Activated CD4-positive, alpha-beta T cell treated with anti-CD3 and anti-CD28 coated beads, Interleukin-2, amount 50 U/mL, for 16 hours (primary cell): ENCODE measurements around the gene CENPH.
"Not testable (repeated sequence)": the region's sequence is repeated elsewhere in the genome, so short reads cannot be mapped to it uniquely, and the experiment has no call there.

ENCODE experiments used
- DNase-seq: peaks from one replicate; pipeline ENCODE4 v3.0.0-alpha.2; 2020

Gene CENPH

GRCh38 chr5:69212022-69212421 lies 22.6 kb downstream of the CENPH start:
- DNase-seq, result no peak

- DNase-seq, result no peak
Measured at GRCh38 chr5:69213513-69214215, 24.3 kb downstream of the CENPH start.

- DNase-seq, result peak; percentile 5
Measured at GRCh38 chr5:69217151-69217511, 27.7 kb downstream of the CENPH start.

DNA sequence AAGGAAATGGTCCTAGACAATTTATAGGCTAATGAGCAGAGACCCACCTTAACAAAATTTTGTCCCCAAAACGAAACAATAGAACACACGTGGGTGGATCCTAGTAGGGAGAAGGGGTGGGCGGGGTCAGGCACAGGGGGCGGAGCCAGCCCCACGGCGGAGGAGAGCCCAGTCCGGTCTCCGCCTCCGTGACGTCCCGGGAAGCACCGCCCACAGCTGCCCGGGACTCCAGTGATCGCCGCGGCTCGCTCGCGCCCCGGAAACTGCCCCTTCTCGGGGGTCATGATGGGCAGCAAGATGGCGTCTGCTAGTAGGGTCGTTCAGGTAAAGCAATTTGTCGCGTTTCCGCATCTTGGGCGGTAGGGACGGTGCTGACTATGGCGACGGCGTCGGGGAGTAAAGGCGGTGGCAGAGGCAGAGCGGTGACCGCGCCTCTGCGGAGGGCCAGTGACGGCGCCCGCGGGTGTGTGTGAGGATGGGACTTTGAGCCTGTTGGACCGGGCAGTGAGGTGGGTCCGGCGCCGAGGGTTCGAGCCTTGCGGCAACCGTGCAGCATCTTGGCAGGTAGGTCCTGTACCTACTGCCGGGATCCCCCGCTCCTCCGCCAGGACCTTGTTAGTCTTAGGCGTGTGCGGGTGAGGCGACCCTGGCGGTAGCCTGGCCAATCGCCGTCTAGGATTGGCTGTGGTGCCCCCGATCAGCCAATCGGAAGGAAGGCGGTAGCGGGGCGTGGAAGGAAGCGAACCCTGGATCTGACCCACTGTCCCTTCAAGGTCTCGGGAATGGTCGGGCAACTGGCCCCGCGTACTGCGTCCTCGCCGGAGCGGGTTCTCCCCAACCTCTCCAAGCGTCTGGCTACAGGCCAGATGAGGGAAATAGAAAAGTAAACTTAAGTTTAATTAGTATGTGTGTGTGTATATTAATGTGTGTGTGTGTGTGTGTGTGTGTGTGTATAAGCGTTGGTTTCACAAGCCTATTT lies 28.5 kb downstream of the CENPH start:
- DNase-seq, result peak; percentile 97

DNA sequence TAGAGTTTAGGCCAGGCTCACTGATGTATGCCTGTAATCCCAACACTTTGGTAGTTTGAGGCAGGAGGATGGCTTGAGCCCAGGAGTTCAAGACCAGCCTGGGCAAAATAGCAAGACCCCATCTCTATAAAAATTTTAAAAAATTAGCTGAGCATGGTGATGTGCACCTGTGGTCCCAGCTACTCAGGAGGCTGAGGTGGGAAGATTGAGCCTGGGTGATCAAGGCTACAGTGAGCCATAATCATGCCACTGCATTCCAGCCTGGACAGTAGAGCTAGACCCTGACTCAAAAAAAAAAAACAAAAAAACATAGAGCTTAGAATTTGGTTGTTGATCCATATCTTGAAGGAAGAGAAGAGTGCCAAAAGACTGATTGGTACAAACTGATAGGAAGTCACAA lies 30.6 kb downstream of the CENPH start:
- DNase-seq, result no peak

- not testable (repeated sequence) for DNase-seq
Measured at GRCh38 chr5:69220371-69220770, 31.0 kb downstream of the CENPH start.

DNA sequence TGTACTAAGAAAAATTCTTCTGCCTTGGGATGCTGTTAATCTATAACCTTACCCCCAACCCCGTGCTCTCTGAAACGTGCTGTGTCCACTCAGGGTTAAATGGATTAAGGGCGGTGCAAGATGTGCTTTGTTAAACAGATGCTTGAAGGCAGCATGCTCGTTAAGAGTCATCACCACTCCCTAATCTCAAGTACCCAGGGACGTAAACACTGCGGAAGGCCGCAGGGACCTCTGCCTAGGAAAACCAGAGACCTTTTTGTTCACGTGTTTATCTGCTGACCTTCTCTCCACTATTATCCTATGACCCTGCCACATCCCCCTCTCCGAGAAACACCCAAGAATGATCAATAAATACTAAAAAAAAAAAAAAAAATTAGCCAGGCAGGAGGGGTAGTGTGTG lies 31.4 kb downstream of the CENPH start:
- DNase-seq, result not testable (repeated sequence)

GRCh38 chr5:69224520-69224919 lies 35.1 kb downstream of the CENPH start:
- DNase-seq, result no peak

GRCh38 chr5:69225860-69226259 lies 36.5 kb downstream of the CENPH start:
- DNase-seq, result no peak

DNA sequence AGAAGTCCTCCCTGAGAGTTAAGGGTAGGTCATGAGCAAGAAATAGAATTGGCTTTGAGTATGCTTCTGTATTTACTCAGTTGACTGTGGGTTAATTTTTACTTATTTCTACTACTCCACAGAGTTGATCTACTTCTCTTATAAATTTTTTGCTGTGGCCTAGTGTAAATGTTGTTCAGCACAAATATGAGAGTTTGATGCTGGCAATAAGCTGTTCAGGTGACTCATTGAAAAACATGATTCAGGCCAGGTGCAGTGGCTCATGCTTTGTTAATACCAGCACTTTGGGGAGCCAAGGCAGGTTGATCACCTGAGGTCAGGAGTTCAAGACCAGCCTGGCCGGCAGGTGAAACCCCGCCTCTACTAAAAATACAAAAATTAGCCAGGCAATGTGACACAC lies 40.8 kb downstream of the CENPH start:
- no peak for DNase-seq

DNA sequence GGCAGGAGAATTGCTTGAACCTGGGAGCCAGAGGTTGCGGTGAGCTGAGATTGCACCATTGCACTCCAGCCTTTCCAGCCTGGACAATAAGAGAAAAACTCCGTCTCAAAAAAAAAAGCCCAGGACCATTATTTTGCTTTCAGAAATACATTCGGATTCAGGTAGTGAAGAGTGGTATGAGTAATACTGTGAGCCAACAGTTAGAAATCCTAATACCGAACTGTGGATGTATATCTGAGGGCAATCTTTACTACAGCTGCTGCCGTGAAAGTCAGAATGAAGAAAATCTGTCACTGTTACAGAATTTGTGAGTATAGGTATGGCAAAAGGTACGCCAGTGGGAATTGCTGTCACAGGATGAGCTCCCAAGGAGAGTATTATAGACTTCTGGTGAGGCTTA lies 41.9 kb downstream of the CENPH start:
- DNase-seq, result no peak

DNA sequence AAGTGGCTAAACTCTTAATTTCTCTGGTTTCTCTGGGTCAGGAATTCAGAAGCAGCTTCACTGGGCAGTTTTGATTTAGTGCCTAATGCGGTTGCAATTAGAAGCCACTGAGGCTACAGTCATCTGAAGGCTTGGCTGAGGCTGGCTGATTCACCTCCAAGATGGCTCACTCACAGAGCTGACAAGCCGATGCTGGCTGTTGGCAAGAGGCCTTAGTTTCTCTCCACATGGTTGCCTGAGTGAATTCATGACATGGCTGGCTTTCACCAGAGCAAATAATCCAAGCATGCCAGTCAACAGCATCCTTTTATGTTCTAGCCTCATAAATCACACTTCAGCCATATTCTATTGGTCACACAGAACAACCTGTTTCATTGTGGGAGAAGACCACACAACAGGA lies 42.5 kb downstream of the CENPH start:
- DNase-seq, result no peak

GRCh38 chr5:69234457-69235268 lies 45.3 kb downstream of the CENPH start, which contains the start of gene CDK7:
Gene CDK7, plus strand, starts transcription at chr5:69234886. Its CDS starts 90 bp downstream, at chr5:69234976.
- DNase-seq, result peak; percentile 93

- DNase-seq, result not testable (repeated sequence)
Measured at GRCh38 chr5:69236733-69237132, 47.4 kb downstream of the CENPH start.

GRCh38 chr5:69237877-69238276 lies 48.5 kb downstream of the CENPH start:
- DNase-seq, result no peak

- no peak for DNase-seq
Measured at GRCh38 chr5:69238760-69239251, 49.4 kb downstream of the CENPH start.

DNA sequence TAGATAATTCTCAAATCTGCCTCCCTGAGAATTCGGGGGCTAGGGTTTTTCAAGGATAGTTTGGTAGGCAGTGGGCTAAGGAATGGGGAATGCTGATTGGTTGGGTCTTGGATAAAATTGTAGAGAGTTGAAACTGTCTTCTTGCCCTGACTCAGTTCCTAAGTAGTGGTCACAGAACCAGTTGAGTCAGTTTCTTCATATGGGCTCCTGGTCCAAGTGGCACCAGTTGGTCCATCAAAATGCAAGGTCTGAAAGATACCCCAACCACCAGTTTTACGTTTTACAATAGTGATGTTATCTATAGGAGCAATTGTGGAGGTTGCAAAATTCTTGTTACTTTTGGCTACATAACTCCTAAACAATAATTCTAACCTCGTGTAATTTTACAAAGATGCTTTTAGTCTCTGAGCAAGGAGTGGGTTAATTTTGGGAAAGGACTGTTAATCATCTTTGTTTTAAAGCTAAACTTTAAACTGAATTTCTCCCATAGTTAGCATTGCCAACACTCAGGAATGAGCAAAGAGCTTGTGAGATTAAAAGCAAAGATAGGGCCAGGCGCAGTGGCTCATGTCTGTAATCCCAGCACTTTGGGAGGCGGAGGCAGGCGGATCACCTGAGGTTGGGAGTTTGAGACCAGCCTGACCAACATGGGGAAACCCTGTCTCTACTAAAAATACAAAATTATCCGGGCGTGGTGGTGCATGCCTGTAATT lies 53.0 kb downstream of the CENPH start:
- DNase-seq, result no peak

- no peak for DNase-seq
Measured at GRCh38 chr5:69245031-69245430, 55.6 kb downstream of the CENPH start.

DNA sequence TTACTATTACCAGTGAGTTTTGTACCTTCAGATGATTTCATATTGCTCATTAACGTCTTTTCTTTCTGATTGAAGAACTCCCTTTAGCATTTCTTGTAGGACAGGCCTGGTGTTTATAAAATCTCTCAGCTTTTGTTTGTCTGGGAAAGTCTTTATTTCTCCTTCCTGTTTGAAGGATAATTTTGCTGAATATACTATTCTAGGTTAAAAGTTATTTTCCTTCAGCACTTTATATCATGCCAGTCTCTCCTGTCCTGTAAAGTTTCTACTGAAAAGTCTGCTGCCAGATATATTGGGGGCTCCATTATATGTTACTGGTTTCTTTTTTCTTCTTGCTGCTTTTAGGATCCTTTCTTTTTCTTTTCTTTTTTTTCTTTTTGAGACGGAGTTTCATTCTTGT lies 58.6 kb downstream of the CENPH start:
- no peak for DNase-seq

- DNase-seq, result no peak
Measured at GRCh38 chr5:69250593-69250992, 61.2 kb downstream of the CENPH start.

- no peak for DNase-seq
Measured at GRCh38 chr5:69252437-69252836, 63.1 kb downstream of the CENPH start.

GRCh38 chr5:69255940-69256339 lies 66.6 kb downstream of the CENPH start:
- not testable (repeated sequence) for DNase-seq
